ENCODE data around the gene CCNL2.
A peak's percentile ranks its signal among the peaks of the same experiment; 100 is the strongest.

Gene CCNL2

GRCh38 chr1:1360506-1361169, 38.5 kb downstream of the CCNL2 start:
- H3K4me1 ChIP-seq (ENCODE audit: control insufficient read depth, insufficient read depth, low read length), result peaks cover 11% of the 10 kb centered on the region
- no peaks in the 10 kb centered on the region; the same call in 1 of the 2 replicates for H3K36me3 ChIP-seq (ENCODE audit: control insufficient read depth, insufficient read depth, low read length)
- no peaks in the 10 kb centered on the region for H3K27me3 ChIP-seq (ENCODE audit: control insufficient read depth, insufficient read depth, low read length)
- H3K27ac ChIP-seq (ENCODE audit: low read length), result no peak overlapping the region
- H3K4me3 ChIP-seq (ENCODE audit: low read length), result no peak overlapping the region
- no CpG with 5 or more reads among the region's 20 CpGs for WGBS (ENCODE audit: insufficient coverage, insufficient read length)
- H3K9me3 ChIP-seq (ENCODE audit: control insufficient read depth, insufficient read depth, low read length), result no peaks in the 10 kb centered on the region
- DNase-seq (ENCODE audit: low read depth, low spot score), result no peak

- Histone ChIP-seq H3K4me1 (ENCODE audit: control insufficient read depth, insufficient read depth, low read length) (peaks cover 14% of the 10 kb centered on the region), H3K36me3 (ENCODE audit: control insufficient read depth, insufficient read depth, low read length) (peaks cover under 1% of the 10 kb centered on the region; the same call in 1 of the 2 replicates), H3K27ac (ENCODE audit: low read length) (no peak overlapping the region), H3K4me3 (ENCODE audit: low read length) (no peak overlapping the region), H3K27me3 (ENCODE audit: control insufficient read depth, insufficient read depth, low read length) (peaks cover under 1% of the 10 kb centered on the region; the same call in 1 of the 2 replicates), H3K9me3 (ENCODE audit: control insufficient read depth, insufficient read depth, low read length) (no peaks in the 10 kb centered on the region)
- DNase-seq (ENCODE audit: low read depth, low spot score), result no peak
- WGBS (ENCODE audit: insufficient coverage, insufficient read length), result no CpG with 5 or more reads among the region's 28 CpGs
These were observed 39.3 kb downstream of the CCNL2 start for GRCh38 chr1:1359664-1360468.

GRCh38 chr1:1359308-1359663, 39.8 kb downstream of the CCNL2 start:
- WGBS (ENCODE audit: insufficient coverage, insufficient read length), result no CpG with 5 or more reads among the region's 6 CpGs

GRCh38 chr1:1358433-1359271, 40.5 kb downstream of the CCNL2 start, which contains the start of gene MXRA8:
Gene MXRA8 (minus strand): TSS chr1:1358555. CDS start chr1:1358504, 51 bp downstream.
- peak within 1 kb of the TSS; percentile 43; the same call in 1 of the 2 replicates for H3K4me3 ChIP-seq (ENCODE audit: low read length)
- H3K27ac ChIP-seq (ENCODE audit: low read length), result no peak within 1 kb of the TSS
- DNase-seq (ENCODE audit: low read depth, low spot score), result no peak

More at GRCh38 chr1:1359308-1359663, 39.8 kb downstream of the CCNL2 start:
- Histone ChIP-seq H3K4me3 (ENCODE audit: low read length) (no peak overlapping the region), H3K36me3 (ENCODE audit: control insufficient read depth, insufficient read depth, low read length) (peaks cover 4% of the 10 kb centered on the region; the same call in 1 of the 2 replicates), H3K4me1 (ENCODE audit: control insufficient read depth, insufficient read depth, low read length) (peaks cover 16% of the 10 kb centered on the region), H3K9me3 (ENCODE audit: control insufficient read depth, insufficient read depth, low read length) (no peaks in the 10 kb centered on the region), H3K27ac (ENCODE audit: low read length) (no peak overlapping the region), H3K27me3 (ENCODE audit: control insufficient read depth, insufficient read depth, low read length) (peaks cover 3% of the 10 kb centered on the region; the same call in 1 of the 2 replicates)
- no peak for DNase-seq (ENCODE audit: low read depth, low spot score)

GRCh38 chr1:1357871-1358432, 41.2 kb downstream of the CCNL2 start:
- H3K4me1 ChIP-seq (ENCODE audit: control insufficient read depth, insufficient read depth, low read length), result peaks cover 17% of the 10 kb centered on the region
- H3K36me3 ChIP-seq (ENCODE audit: control insufficient read depth, insufficient read depth, low read length), result peaks cover 4% of the 10 kb centered on the region; the same call in 1 of the 2 replicates
- no peak overlapping the region for H3K27ac ChIP-seq (ENCODE audit: low read length)
- peak overlapping the region; percentile 43; the same call in 1 of the 2 replicates for H3K4me3 ChIP-seq (ENCODE audit: low read length)
- WGBS (ENCODE audit: insufficient coverage, insufficient read length), result no CpG with 5 or more reads among the region's 18 CpGs
- no peak for DNase-seq (ENCODE audit: low read depth, low spot score)
- H3K27me3 ChIP-seq (ENCODE audit: control insufficient read depth, insufficient read depth, low read length), result peaks cover 3% of the 10 kb centered on the region; the same call in 1 of the 2 replicates
- no peaks in the 10 kb centered on the region for H3K9me3 ChIP-seq (ENCODE audit: control insufficient read depth, insufficient read depth, low read length)

More at GRCh38 chr1:1358433-1359271, 40.5 kb downstream of the CCNL2 start, which contains the start of gene MXRA8:
- WGBS (ENCODE audit: insufficient coverage, insufficient read length), result no CpG with 5 or more reads among the region's 29 CpGs
- H3K9me3 ChIP-seq (ENCODE audit: control insufficient read depth, insufficient read depth, low read length), result no peaks in the 10 kb centered on the region
- H3K36me3 ChIP-seq (ENCODE audit: control insufficient read depth, insufficient read depth, low read length), result peaks cover 4% of the 10 kb centered on the region; the same call in 1 of the 2 replicates
- H3K4me1 ChIP-seq (ENCODE audit: control insufficient read depth, insufficient read depth, low read length), result peaks cover 16% of the 10 kb centered on the region
- peaks cover 3% of the 10 kb centered on the region; the same call in 1 of the 2 replicates for H3K27me3 ChIP-seq (ENCODE audit: control insufficient read depth, insufficient read depth, low read length)

GRCh38 chr1:1356796-1357401, 42.2 kb downstream of the CCNL2 start:
- H3K4me3 ChIP-seq (ENCODE audit: low read length), result no peak overlapping the region
- peaks cover 3% of the 10 kb centered on the region; the same call in 1 of the 2 replicates for H3K27me3 ChIP-seq (ENCODE audit: control insufficient read depth, insufficient read depth, low read length)
- DNase-seq (ENCODE audit: low read depth, low spot score), result no peak
- H3K36me3 ChIP-seq (ENCODE audit: control insufficient read depth, insufficient read depth, low read length), result peaks cover 4% of the 10 kb centered on the region; the same call in 1 of the 2 replicates
- H3K27ac ChIP-seq (ENCODE audit: low read length), result no peak overlapping the region
- no CpG with 5 or more reads among the region's 26 CpGs for WGBS (ENCODE audit: insufficient coverage, insufficient read length)
- no peaks in the 10 kb centered on the region for H3K9me3 ChIP-seq (ENCODE audit: control insufficient read depth, insufficient read depth, low read length)
- H3K4me1 ChIP-seq (ENCODE audit: control insufficient read depth, insufficient read depth, low read length), result peaks cover 20% of the 10 kb centered on the region

- peaks cover 3% of the 10 kb centered on the region; the same call in 1 of the 2 replicates for H3K27me3 ChIP-seq (ENCODE audit: control insufficient read depth, insufficient read depth, low read length)
- H3K4me1 ChIP-seq (ENCODE audit: control insufficient read depth, insufficient read depth, low read length), result peaks cover 26% of the 10 kb centered on the region
- WGBS (ENCODE audit: insufficient coverage, insufficient read length), result no CpG with 5 or more reads among the region's 8 CpGs
- DNase-seq (ENCODE audit: low read depth, low spot score), result no peak
- H3K9me3 ChIP-seq (ENCODE audit: control insufficient read depth, insufficient read depth, low read length), result no peaks in the 10 kb centered on the region
- H3K36me3 ChIP-seq (ENCODE audit: control insufficient read depth, insufficient read depth, low read length), result peaks cover 4% of the 10 kb centered on the region; the same call in 1 of the 2 replicates
- H3K4me3 ChIP-seq (ENCODE audit: low read length), result no peak overlapping the region
- H3K27ac ChIP-seq (ENCODE audit: low read length), result no peak overlapping the region
These were observed 42.9 kb downstream of the CCNL2 start for GRCh38 chr1:1356166-1356795.

- Histone ChIP-seq H3K36me3 (ENCODE audit: control insufficient read depth, insufficient read depth, low read length) (peaks cover 4% of the 10 kb centered on the region; the same call in 1 of the 2 replicates), H3K27me3 (ENCODE audit: control insufficient read depth, insufficient read depth, low read length) (peaks cover 3% of the 10 kb centered on the region; the same call in 1 of the 2 replicates), H3K4me1 (ENCODE audit: control insufficient read depth, insufficient read depth, low read length) (peaks cover 26% of the 10 kb centered on the region), H3K27ac (ENCODE audit: low read length) (no peak overlapping the region), H3K9me3 (ENCODE audit: control insufficient read depth, insufficient read depth, low read length) (no peaks in the 10 kb centered on the region), H3K4me3 (ENCODE audit: low read length) (peak overlapping the region; percentile 22; the same call in 1 of the 2 replicates)
- DNase-seq (ENCODE audit: low read depth, low spot score), result no peak
- no CpG with 5 or more reads among the region's 52 CpGs for WGBS (ENCODE audit: insufficient coverage, insufficient read length)
These were observed 43.7 kb downstream of the CCNL2 start for GRCh38 chr1:1355416-1355815.
